ENCODE results near the gene NMNAT3. TPM values are rescaled to one million over a fixed set of nuclear protein-coding genes. Genes with fewer than 3 reads are reported as not detected.

NMNAT3 gene
- polyA plus RNA-seq, 1 of the 3 experiments (the other 2 are of a cell fraction): not detected

DNA sequence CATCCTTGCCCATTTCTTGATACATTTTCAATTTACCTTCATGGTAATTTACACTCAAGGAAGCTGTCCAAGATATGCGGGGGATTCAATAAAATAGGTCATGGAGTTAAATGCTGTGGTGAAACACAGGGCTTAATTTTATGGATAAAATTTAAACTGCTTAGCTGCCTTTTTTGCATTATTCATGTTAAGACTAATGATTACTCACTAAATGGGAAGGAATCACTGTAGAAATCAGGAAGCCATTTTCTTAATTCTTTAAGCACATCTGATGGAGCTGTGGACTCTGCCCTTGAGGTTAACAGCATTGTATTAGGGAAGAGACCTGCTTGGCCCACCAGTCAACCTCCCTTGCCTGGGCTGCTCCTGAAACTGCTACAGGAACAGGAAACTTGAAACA is 75.8 kb downstream of the NMNAT3 start:
- POLR2A ChIA-PET: no interaction called here
- no peak overlapping the region for H3K9ac ChIP-seq

More for the DNA sequence above, 75.8 kb downstream of the NMNAT3 start:
- no peaks in the 10 kb centered on the region for H3F3A ChIP-seq (replicated peaks; ENCODE audit: insufficient read depth)
- DNase-seq: no peak
- no peak overlapping the region for H3K27ac ChIP-seq (ENCODE audit: low read depth in 2 of 2, low read length in 1 of 2)
- H2AFZ ChIP-seq (ENCODE audit: low read depth): no peak overlapping the region
- H3K9me2 ChIP-seq: no peaks in the 10 kb centered on the region
- TF ChIP-seq REST (IDR thresholded peaks at IDR 0.05; ENCODE audit: low read depth, low read length) (no peak), FOXJ3 (CRISPR knock-in tag; IDR thresholded peaks at IDR 0.05) (no peak), EP300 (IDR thresholded peaks at IDR 0.05; ENCODE audit: borderline replicate concordance in 1 of 2, low read depth in 1 of 2, low read length in 1 of 2) (no peak), MEF2A (IDR thresholded peaks at IDR 0.05; ENCODE audit: borderline replicate concordance, low read depth) (no peak), ZBTB33 (IDR thresholded peaks at IDR 0.05; ENCODE audit: borderline replicate concordance, low read depth) (no peak), EZH2phosphoT487 (IDR thresholded peaks at IDR 0.05; ENCODE audit: borderline replicate concordance, low read depth) (no peak), USF1 (IDR thresholded peaks at IDR 0.05; ENCODE audit: borderline replicate concordance, low read depth) (no peak), YY1 (IDR thresholded peaks at IDR 0.05; ENCODE audit: low read depth) (no peak), NFIC (IDR thresholded peaks at IDR 0.05; ENCODE audit: borderline replicate concordance) (no peak), CHD2 (IDR thresholded peaks at IDR 0.05; ENCODE audit: low read length, partially characterized antibody) (no peak), GABPA (IDR thresholded peaks at IDR 0.05; ENCODE audit: low read depth) (no peak)
- TF ChIP-seq, protein P1, sequence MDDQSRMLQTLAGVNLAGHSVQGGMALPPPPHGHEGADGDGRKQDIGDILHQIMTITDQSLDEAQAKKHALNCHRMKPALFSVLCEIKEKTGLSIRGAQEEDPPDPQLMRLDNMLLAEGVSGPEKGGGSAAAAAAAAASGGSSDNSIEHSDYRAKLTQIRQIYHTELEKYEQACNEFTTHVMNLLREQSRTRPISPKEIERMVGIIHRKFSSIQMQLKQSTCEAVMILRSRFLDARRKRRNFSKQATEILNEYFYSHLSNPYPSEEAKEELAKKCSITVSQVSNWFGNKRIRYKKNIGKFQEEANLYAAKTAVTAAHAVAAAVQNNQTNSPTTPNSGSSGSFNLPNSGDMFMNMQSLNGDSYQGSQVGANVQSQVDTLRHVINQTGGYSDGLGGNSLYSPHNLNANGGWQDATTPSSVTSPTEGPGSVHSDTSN (IDR thresholded peaks at IDR 0.05): no peak
- TF ChIP-seq, protein P2, sequence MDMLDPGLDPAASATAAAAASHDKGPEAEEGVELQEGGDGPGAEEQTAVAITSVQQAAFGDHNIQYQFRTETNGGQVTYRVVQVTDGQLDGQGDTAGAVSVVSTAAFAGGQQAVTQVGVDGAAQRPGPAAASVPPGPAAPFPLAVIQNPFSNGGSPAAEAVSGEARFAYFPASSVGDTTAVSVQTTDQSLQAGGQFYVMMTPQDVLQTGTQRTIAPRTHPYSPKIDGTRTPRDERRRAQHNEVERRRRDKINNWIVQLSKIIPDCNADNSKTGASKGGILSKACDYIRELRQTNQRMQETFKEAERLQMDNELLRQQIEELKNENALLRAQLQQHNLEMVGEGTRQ (IDR thresholded peaks at IDR 0.05; ENCODE audit: borderline replicate concordance, low read depth, low read length): no peak
- no peaks in the 10 kb centered on the region for H3K27me3 ChIP-seq (ENCODE audit: insufficient read depth)
- H3K36me3 ChIP-seq (replicated peaks in 1 of 2; ENCODE audit: control insufficient read depth in 1 of 2, insufficient read depth in 2 of 2, low read length in 1 of 2): no peaks in the 10 kb centered on the region
- H3K4me2 ChIP-seq: no peak overlapping the region
- no peaks in the 10 kb centered on the region for H3K4me1 ChIP-seq (ENCODE audit: control insufficient read depth in 1 of 2, insufficient read depth in 2 of 2, low read depth in 1 of 2, low read length in 1 of 2)
- no peaks in the 10 kb centered on the region for H3K9me3 ChIP-seq
- no peak overlapping the region for H3K4me3 ChIP-seq (ENCODE audit: low read depth in 2 of 2, low read length in 1 of 2)
- WGBS (ENCODE audit: low lambda C conversion rate): 68% methylated on average over 1 of the region's 1 CpG
- CTCF ChIA-PET: no interaction called here
- H3K79me2 ChIP-seq (ENCODE audit: insufficient read depth): no peaks in the 10 kb centered on the region
- no peaks in the 10 kb centered on the region for H4K20me1 ChIP-seq (ENCODE audit: insufficient read depth)
